Muscle of leg (tissue), 11 donors: Measurements from ENCODE around the gene UBE2M. TPM values are rescaled to one million over a fixed set of nuclear protein-coding genes. Genes with fewer than 3 reads are reported as not detected.
A peak's percentile ranks its signal among the peaks of the same experiment; 100 is the strongest.

Experiments
- DNase-seq: peaks from one replicate; pipeline ENCODE4 v3.0.0; 2013
- H3K27ac ChIP-seq: one replicate; pipeline ENCODE4 v1.5.1; 2013; ENCODE audit warnings: mild to moderate bottlenecking, low read length, control low read depth
- H3K27me3 ChIP-seq: one replicate; pipeline ENCODE4 v1.6.1; 2013; ENCODE audit warnings: low read length; ENCODE audit not compliant: control insufficient read depth, insufficient read depth
- H3K36me3 ChIP-seq: one replicate; pipeline ENCODE4 v1.6.1; 2013; ENCODE audit warnings: low read length; ENCODE audit not compliant: control insufficient read depth, insufficient read depth
- H3K4me1 ChIP-seq: one replicate; pipeline ENCODE4 v1.6.1; 2013; ENCODE audit warnings: low read length; ENCODE audit not compliant: control insufficient read depth, insufficient read depth
- H3K4me3 ChIP-seq: one replicate; pipeline ENCODE4 v1.5.1; 2013; ENCODE audit warnings: low read length, control low read depth
- H3K9me3 ChIP-seq: replicated peaks from 2 replicates; pipeline ENCODE4 v1.6.1; 2013; ENCODE audit warnings: low read depth, low read length; ENCODE audit not compliant: control insufficient read depth
- WGBS: methylation state at CpG from one replicate; pipeline ENCODE4 v1.1.5; 2013; ENCODE audit warnings: missing lambda C conversion rate; ENCODE audit not compliant: insufficient coverage; 5-methylcytosine and 5-hydroxymethylcytosine counted together
- polyA plus RNA-seq, 8 donors: library from polyadenylated mRNA; unstranded; fragments of 120-200 nt; gene quantifications; one replicate each; pipeline versions ENCODE4 v1.2.1 to v1.2.3, GENCODE V29; 2013; ENCODE audit warnings: inconsistent platforms in 1 of 8, low replicate concordance in 1 of 8; ENCODE audit not compliant: insufficient read length in 8 of 8, insufficient read depth in 1 of 8
- total RNA-seq: library from RNA; stranded (reverse); fragments of 120-200 nt; gene quantifications from one replicate; pipeline ENCODE4 v1.2.4, GENCODE V29; 2013

UBE2M gene
- total and polyA plus RNA-seq, 9 donors: 30.6 to 71.8 (median 66.2) TPM

- peaks cover 22% of the 10 kb centered on the region for H3K36me3 ChIP-seq
- WGBS: 0% methylated on average over 14 of the region's 14 CpGs
- peaks cover 37% of the 10 kb centered on the region for H3K4me1 ChIP-seq
- peak overlapping the region; percentile 98 for H3K27ac ChIP-seq
- DNase-seq: peak; percentile 85
- H3K9me3 ChIP-seq: no peaks in the 10 kb centered on the region
- no peaks in the 10 kb centered on the region for H3K27me3 ChIP-seq
- peak overlapping the region; percentile 81 for H3K4me3 ChIP-seq
These were observed 39.4 kb downstream of the UBE2M start for GRCh38 chr19:58519087-58519354.

GRCh38 chr19:58518256-58519086 lies 39.9 kb downstream of the UBE2M start:
- peak overlapping the region; percentile 98 for H3K27ac ChIP-seq
- H3K27me3 ChIP-seq: no peaks in the 10 kb centered on the region
- no peaks in the 10 kb centered on the region for H3K9me3 ChIP-seq
- H3K4me3 ChIP-seq: peak overlapping the region; percentile 81
- 2% methylated on average over 17 of the region's 22 CpGs for WGBS
- peaks cover 25% of the 10 kb centered on the region for H3K36me3 ChIP-seq
- no peak for DNase-seq
- peaks cover 37% of the 10 kb centered on the region for H3K4me1 ChIP-seq

- Histone ChIP-seq H3K4me3 (no peak overlapping the region), H3K36me3 (peaks cover 35% of the 10 kb centered on the region), H3K4me1 (peaks cover 37% of the 10 kb centered on the region), H3K27ac (no peak overlapping the region), H3K27me3 (no peaks in the 10 kb centered on the region), H3K9me3 (no peaks in the 10 kb centered on the region)
- 90% methylated on average over 62 of the region's 65 CpGs for WGBS
- no peak for DNase-seq
These were observed 41.2 kb downstream of the UBE2M start for GRCh38 chr19:58516964-58517833.

GRCh38 chr19:58516246-58516836 lies 42.1 kb downstream of the UBE2M start:
- no peak overlapping the region for H3K27ac ChIP-seq
- peaks cover 35% of the 10 kb centered on the region for H3K36me3 ChIP-seq
- H3K27me3 ChIP-seq: no peaks in the 10 kb centered on the region
- no peak overlapping the region for H3K4me3 ChIP-seq
- 84% methylated on average over 25 of the region's 25 CpGs for WGBS
- DNase-seq: no peak
- no peaks in the 10 kb centered on the region for H3K9me3 ChIP-seq
- peaks cover 37% of the 10 kb centered on the region for H3K4me1 ChIP-seq

GRCh38 chr19:58515259-58515658 lies 43.2 kb downstream of the UBE2M start:
- no CpG with 5 or more reads among the region's 2 CpGs for WGBS
- no peak overlapping the region for H3K4me3 ChIP-seq

GRCh38 chr19:58514564-58515022 lies 43.8 kb downstream of the UBE2M start:
- Histone ChIP-seq H3K9me3 (no peaks in the 10 kb centered on the region), H3K4me3 (peak overlapping the region; percentile 43), H3K27ac (no peak overlapping the region), H3K4me1 (peaks cover 28% of the 10 kb centered on the region), H3K36me3 (peaks cover 35% of the 10 kb centered on the region), H3K27me3 (no peaks in the 10 kb centered on the region)
- 0% methylated on average over 1 of the region's 3 CpGs for WGBS
- no peak for DNase-seq

More at GRCh38 chr19:58515259-58515658, 43.2 kb downstream of the UBE2M start:
- H3K9me3 ChIP-seq: no peaks in the 10 kb centered on the region
- H3K27ac ChIP-seq: no peak overlapping the region
- peaks cover 35% of the 10 kb centered on the region for H3K36me3 ChIP-seq
- no peak for DNase-seq
- H3K4me1 ChIP-seq: peaks cover 33% of the 10 kb centered on the region
- H3K27me3 ChIP-seq: no peaks in the 10 kb centered on the region

GRCh38 chr19:58513694-58514563 lies 44.5 kb downstream of the UBE2M start:
- DNase-seq: peak; percentile 91
- H3K27me3 ChIP-seq: no peaks in the 10 kb centered on the region
- WGBS: 10% methylated on average over 43 of the region's 66 CpGs
- H3K36me3 ChIP-seq: peaks cover 35% of the 10 kb centered on the region
- H3K4me1 ChIP-seq: peaks cover 28% of the 10 kb centered on the region
- peak overlapping the region; percentile 42 for H3K27ac ChIP-seq
- H3K9me3 ChIP-seq: no peaks in the 10 kb centered on the region
- peak overlapping the region; percentile 43 for H3K4me3 ChIP-seq

- Histone ChIP-seq H3K9me3 (no peaks in the 10 kb centered on the region), H3K27me3 (no peaks in the 10 kb centered on the region), H3K27ac (no peak overlapping the region), H3K4me1 (peaks cover 22% of the 10 kb centered on the region), H3K4me3 (no peak overlapping the region), H3K36me3 (peaks cover 35% of the 10 kb centered on the region)
- 93% methylated on average over 6 of the region's 10 CpGs for WGBS
- no peak for DNase-seq
These were observed 45.2 kb downstream of the UBE2M start for GRCh38 chr19:58513213-58513693.

- Histone ChIP-seq H3K4me3 (no peak within 1 kb of the TSS), H3K9me3 (peaks cover 3% of the 10 kb centered on the region), H3K4me1 (peaks cover 16% of the 10 kb centered on the region), H3K27ac (no peak within 1 kb of the TSS), H3K36me3 (peaks cover 27% of the 10 kb centered on the region), H3K27me3 (no peaks in the 10 kb centered on the region)
- no peak for DNase-seq
- 85% methylated on average over 25 of the region's 25 CpGs for WGBS
These were observed 46.8 kb downstream of the UBE2M start, which contains the start of gene SLC27A5 for GRCh38 chr19:58511353-58512208. Gene SLC27A5 (minus strand): TSS chr19:58511992. CDS start chr19:58511955, 37 bp downstream.
